CD4-positive, alpha-beta T cell treated with Interferon gamma for 1 hour (primary cell): ENCODE measurements around the gene ATP8B3.
"Not testable (repeated sequence)": the region's sequence is repeated elsewhere in the genome, so short reads cannot be mapped to it uniquely, and the experiment has no call there.

ENCODE experiments used
- DNase-seq: peaks from one replicate; pipeline ENCODE4 v3.0.0-alpha.2; 2020

Gene ATP8B3

DNA sequence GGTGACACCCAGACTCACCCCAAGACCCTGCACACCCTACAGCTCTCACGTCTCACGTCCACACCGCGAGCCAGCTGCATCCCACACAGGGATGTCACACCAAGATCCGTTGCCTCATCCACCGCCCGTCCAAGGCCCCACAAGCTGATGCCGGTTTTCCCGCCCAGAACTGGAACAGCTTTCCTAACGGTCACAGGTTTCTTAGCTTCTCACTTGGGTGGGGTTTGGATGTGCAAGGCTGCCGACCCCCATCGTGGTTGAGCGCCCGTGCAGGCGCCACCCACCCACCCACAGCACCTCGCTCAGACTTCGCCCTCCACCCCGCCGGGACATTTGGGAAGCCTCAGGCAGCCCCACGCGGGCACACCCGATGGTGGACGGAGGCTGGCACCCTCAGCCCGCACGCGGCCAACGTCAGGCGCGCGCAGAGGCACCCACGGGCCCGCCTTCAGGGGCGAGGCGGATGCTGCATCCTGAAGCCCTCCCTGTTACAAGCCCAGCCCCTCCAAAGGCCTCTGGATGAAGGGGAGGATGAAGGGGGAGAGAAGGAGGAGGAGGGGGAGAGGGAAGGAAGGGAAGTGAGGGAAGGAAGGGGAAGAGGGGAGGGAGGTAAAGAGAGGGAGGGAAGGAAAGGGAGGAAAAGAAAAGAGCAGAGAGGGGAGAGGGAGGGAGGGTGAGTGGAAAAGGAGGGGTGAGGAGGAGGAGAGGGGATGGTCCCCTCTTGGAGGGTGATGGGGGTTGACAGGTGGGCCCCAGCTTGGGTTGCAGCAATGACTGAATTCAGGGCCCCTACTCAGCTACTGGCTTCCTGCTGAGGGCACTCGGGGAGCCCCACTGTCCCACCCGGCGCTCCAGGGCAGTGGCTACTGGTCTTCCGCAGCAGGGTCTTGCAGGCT is 45.9 kb downstream of the ATP8B3 start:
- DNase-seq: no peak

DNA sequence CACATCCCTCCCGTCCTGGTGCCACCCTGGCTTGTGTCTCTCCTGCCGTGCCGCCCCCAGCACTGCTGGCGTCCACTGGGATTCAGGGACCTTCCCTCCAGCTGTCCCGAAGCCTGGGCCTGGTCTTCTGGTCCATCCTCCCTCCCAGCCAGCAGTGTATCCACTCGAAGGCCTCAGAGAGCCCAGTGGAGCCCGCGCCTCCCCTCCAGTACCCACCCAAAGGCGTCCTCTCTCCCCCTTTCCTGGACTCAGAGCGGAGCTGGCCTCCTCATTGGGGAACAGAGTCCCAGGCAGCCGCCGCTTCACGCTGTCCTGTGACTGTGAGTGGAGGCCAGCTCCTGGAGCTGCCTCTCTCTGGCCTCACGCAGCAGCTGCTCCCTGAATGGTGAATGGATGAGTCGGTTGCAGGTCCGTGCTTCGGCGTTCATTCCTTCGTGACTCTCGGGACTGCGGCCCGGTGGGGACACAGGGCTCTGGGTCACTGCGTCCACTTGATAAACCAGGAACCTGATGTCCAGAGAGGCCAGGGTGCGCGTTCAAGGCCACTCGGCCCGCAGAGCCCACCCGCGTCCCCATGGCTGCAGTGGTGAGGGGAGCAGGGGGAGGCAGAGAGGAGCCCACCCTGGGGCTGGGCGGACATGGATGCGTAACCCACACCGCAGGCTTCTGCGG is 46.7 kb downstream of the ATP8B3 start:
- DNase-seq: no peak

DNA sequence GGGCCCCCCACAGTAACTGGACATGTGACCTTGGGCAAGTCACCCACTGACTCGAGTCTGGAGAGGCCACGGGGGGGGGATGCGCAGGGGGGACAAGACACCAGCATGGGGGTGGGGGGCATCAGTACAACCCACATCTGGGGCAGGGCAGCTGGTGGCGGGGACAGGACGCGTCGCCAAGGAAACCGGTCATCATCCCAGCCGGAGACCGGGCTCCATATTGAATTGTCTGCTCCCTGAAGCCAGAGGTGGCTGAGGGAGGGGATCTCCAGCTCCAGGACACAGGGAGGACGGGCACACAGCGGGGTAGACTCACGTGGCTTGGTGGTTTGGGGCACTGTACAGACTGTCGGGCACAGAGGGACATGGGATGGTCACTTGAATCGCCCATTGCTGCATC is 47.3 kb downstream of the ATP8B3 start:
- DNase-seq: no peak

DNA sequence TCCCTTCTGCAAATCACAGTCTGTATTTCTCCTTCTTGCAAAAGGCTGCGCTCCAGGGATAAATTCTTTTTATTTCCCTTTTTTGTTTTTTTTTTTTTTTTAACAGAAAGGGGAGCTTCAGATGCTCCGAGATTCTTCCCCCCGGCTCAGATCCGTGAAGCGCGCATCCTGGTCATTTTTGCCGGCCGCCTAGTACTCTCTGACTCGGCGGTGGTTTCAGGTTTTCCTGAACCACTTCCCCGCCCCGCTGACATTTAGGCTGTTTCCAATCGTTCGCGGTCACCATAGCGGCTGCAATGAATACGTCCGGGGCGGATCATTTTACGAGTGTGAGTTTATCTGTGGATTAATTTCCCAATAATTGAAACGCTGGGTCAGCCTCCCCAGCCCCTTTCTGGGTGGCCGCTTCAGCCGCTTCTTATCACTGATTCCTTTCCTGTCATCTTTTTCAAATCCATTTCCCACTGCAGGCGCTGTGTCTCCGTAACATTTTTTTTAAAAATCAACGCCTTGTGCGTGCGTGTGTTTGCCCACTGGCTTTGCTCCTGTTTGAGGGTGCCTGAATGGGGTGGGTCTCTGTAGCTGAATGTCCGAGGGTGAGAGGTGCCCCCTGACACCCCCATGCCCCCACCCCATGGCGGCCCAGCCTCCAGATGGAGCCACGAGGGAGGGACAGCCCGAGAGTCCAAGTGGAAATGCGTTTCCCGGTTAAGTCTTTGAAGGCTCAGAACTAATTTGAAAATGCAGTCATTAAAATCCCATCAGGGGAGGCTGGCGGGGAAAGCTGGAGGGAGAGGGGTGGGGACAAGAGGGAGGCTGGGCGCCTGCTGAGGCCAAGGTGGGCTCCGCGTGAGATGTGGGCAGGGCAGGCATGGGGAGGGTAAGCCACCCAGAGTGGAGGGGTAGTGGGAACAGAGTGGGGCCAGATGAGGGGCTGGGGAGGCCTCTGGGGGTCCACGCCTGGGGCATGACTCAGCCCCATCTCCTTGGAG is 48.1 kb downstream of the ATP8B3 start:
- no peak for DNase-seq

DNA sequence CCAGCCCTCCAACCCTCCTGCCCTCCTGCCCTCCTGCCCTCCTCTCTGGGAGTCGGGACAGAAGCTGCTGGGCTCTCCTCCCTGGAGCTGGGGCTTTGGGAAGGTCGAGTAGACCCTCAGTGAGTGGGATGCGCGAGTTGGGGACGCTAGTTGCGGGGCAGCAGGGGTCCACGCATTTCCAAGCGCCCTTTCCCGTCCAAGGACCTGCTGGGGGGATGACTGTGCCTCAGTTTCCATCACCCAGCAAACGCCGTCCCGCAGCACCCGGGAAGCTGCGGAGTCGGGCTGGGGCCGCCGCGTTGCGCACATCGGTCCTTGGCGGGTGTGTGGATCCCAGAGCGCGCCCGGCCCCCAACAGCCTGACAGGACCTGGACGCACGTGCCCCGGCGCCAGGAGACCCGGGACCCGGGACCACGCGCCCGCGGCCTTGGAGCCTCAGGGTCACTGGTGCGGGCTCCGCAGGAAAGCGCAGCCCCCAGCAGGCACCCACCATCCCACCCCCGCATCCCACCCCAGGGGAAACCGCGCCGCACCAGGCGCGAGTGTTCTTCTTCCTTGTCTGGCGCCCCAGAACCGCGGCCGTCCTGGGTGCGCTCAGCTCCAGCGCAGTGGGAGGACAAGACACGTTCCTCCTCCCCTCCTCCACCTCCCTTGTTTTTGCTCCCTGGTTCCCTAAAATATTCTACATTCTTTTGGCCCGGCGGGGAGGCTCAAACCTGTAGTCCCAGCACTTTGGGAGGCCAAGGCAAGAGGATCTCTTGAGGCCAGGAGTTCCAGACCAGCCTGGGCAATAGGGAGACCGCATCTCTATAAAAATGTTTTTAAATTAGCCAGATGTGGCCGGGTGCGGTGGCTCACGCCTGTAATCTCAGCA is 49.6 kb downstream of the ATP8B3 start:
- no peak for DNase-seq

DNA sequence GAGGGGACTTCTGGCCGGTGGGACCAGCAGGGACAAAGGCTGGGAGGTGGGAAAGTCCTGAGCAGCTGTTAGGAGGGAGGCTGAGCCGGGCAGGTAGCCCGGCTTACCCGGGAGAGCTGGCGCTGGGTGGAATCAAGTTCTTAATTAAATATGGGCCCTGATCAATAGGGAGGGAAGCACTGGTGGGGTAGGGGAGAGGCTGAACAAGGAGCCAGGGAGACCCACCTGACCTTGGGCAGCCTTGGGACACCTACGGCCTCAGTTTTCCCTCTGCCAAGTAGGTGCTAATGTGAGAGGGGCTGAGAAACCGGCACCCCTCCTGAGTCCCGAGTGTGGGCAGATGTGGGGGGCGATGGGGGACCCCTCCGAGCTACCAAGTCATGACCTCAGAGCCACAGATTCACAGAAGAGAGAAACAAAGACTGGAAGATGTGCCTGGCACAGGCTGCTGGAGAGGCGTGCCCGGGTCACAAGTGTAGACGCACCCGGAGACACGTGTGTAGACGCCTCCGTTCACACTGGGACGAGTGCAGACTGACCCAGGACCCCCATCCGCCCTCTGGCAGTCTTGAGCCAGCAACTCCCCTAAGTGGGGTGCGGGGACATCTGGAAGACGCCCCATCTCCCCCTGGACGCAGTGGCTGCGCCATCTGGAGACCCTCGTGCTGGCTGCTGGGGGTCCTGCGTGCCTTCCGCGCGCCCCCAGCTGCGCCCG is 50.4 kb downstream of the ATP8B3 start:
- no peak for DNase-seq

DNA sequence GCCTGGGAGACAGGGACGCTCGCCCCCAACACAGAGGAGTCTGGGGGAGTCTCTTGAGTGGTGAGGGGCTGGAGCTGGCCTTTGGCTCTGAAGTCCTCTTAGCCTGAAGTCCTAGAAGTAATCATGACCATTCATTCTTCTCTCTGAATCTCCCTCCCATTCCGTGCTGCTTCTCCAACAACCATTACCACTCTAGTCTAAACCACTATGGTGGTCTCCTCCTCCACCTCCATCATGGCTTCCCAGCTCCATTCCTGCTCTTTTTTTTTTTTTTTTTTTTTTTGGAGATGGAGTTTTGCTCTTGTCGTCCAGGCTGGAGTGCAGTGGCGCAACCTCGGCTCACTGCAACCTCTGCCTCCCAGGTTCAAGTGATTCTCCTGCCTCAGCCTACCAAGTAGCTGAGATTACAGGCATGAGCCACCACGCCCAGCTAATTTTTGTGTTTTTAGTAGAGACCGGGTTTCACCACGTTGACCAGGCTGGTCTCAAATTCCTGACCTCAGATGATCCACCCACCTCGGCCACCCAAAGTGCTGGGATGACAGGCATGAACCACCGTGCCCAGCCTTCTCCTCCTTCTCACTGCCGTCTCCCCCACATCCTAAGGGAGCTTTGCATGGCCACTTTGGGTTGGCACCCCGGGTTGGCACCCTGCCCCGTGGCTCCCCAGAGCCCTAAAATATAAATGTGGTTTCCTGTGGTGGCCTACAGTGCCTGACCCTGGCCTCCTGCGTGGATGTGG is 51.1 kb downstream of the ATP8B3 start:
- DNase-seq: not testable (repeated sequence)

DNA sequence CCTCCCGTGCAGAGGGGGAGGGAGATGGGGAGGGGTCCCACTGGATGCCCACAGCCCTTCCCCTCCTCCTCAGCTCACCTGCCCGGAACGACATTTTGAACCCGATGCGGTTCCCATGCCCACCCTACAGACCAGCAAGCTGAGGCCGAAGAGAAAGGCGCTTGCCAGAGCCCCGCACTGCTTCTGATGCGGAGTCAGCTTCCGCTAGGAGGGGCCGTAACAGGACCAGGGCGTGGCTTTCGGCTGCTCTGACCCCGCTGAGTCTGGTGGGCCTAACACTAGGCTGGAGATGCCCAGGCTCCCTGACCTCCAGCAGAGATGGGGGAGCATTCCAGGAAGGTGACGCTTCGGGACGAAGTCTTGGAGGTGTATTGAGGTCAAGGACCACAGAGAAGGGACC is 52.1 kb downstream of the ATP8B3 start:
- no peak for DNase-seq

DNA sequence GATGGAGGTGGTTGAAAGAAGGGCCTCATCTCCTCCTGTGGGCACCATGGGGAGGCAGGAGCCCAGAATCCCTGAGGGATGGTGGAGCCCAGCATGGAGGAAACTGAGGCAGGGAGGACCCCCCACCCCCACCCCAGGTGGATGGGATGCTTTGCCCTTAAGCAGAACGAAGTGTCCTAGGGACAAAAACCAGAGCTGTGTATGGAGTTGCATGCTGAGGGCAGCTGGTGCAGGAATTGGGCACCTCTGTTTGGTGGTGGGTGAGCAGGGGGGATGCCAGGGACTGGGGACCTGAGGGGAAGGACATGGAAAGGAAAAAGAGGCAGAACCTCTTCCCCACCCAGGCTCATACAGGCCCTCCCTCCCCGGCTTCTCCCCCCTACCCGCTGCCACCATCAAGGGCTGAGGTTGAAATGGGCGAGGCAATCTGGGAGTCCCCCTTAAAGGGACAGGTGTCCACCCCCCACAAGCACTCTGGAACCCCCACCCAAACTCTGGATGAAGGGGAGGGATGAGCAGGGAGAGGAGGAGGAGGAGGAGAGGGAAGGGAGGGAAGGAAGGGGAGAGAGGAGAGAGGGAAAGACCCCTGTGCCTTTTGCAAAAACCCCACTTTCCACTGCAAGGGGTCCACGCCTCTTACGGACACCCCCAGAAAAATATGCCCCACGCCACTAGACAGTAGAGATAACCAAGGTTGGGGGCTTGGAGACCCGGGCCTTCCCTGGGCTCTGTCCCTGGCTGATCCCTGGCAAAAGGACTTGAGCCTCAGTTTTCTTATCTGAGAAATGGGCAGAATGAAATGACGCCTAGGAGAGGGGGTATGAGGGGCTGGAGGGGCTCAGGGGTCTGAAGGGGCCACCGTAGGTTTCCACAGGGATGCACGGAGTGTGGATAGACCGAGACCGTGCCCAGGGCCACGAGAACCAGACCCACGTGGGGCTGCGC is 52.8 kb downstream of the ATP8B3 start:
- DNase-seq: no peak

DNA sequence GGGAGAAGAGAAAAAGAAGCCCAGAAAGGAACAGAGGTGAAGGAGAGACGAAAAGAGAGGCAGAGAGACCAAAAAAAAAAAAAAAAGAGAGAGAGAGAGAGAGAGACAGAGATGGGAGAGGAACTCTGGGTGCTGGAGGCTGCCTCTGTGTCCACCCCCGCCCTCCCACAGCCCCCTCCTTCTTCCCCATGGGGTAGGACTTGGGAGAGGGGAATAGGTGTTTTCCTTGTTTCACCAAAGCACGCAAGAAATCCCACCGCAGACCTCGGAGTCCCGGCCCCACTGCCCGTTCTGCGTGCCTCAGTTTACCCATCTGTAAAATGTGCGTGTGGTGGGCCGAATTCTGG is 53.9 kb downstream of the ATP8B3 start:
- no peak for DNase-seq

DNA sequence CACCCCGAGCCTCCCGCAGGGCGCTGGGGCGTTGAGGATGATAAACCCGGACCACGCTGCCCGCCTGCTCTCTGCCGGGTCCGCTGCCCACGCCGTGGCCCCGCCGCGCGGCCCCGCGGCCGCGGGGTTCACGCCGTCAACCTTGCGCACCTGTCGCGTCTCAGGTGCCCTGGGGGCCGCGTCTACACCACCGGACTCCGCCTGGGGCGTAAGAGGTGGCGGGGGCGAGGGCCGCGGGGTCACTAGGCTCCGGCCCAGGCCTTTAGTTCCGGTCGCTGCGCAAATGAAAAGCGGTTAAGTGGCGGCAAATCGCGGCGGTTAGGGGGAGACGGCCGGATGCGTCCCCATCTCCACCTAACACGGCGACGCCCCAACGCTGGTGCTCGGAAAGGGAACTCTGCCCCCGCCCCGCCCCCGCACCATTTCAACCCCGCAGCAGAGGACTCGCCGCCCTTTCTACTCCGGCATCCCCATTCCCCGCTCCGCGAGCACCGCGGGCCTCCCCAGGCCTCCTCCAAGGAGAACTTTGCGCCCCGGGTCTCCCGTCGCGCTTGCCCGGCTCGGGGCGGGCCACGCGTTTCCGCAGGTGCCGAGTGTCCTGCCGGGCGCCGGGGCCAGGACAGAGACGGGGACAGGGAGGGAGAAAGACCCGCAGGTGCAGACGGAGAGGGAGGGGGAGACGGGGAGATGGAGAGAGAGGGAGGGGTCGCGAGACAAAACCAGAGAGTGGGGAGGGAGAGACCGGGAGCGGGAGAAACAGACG is 54.4 kb downstream of the ATP8B3 start:
- DNase-seq: no peak

DNA sequence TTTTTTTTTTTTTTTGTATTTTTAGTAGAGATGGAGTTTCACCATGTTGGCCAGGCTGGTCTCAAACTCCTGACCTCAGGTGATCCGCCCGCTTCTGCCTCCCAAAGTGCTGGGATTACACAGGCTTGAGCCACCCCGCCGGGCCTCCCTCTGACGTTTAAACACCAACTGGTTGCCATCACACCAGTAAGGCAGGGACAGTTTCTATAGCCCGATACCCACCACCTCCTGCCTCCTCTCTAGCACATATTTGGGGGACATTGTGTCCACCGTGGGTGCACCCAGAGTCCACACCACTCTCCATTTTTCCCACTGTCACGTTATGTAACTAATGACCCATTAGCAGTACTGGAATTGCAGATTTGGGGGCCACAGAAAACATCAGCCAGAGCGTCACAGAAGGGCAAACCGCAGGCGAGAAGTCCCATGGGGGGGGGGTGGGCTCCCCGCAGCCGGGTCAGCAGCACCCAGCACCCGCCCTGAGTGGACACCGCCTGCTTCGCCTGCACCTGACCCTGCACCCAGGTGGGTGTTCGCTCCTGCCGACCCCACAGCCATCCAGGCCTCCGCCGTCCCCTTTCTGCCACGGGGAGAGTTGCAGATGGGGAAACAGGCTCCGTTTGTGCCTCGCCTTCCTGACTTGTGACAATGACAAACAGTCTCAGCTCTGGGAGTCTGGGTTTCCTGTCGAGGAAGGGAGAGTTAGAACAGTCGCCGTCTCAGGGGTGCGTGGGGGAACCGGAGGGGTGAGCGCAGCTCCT is 55.2 kb downstream of the ATP8B3 start:
- no peak for DNase-seq

DNA sequence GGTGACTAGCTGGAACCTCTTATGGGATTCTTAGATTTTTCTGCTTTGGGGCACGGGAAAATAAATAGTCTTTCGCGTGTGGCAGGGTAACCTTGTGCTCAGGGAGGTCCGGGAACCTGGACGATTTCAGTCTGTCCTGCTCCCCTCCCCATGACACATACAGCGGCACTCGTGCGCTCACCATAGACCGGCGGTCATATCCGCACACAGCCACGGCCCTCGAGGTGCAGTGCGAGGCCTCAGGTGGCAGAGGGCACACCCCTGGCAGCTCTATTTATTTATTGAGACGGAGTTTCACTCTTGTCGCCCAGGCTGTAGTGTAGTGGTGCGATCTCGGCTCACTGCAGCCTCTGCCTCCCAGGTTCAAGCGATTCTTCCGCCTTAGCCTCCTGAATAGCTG is 55.8 kb downstream of the ATP8B3 start:
- no peak for DNase-seq

DNA sequence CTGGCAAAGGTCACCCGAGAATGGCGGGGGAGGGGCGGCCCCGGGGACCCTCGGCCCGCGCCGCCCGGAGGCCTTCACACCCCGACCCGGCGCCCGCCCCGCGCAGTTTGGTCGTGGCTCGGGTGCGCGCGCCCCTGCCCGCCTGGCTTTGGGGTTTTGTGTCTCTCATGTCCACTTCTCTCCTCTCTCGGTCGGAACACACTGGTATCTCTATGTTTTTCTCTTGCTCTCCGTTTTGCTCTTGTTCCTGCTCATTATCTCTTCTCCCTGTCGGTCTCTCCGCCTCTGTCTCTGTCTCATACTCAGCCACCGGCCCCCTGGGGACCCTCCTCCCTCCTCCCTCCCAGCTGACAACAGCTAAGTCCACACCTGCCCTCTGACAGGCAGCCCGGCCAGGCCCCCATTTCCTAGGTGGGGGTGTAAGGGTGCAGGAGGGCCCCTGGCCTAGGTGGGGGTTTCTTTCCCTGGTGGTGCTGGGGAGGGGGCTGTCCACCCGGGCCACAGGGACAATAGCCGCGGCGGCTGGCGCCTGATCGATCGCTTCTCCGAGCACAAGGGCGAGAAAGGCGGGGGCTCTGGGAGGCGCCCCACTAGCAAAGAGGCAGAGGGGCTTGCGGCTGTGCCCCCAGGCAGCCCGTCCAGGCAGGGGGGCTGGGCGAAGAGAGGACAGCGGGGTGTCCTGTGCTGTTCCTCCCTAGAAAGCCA is 56.5 kb downstream of the ATP8B3 start:
- DNase-seq: no peak

DNA sequence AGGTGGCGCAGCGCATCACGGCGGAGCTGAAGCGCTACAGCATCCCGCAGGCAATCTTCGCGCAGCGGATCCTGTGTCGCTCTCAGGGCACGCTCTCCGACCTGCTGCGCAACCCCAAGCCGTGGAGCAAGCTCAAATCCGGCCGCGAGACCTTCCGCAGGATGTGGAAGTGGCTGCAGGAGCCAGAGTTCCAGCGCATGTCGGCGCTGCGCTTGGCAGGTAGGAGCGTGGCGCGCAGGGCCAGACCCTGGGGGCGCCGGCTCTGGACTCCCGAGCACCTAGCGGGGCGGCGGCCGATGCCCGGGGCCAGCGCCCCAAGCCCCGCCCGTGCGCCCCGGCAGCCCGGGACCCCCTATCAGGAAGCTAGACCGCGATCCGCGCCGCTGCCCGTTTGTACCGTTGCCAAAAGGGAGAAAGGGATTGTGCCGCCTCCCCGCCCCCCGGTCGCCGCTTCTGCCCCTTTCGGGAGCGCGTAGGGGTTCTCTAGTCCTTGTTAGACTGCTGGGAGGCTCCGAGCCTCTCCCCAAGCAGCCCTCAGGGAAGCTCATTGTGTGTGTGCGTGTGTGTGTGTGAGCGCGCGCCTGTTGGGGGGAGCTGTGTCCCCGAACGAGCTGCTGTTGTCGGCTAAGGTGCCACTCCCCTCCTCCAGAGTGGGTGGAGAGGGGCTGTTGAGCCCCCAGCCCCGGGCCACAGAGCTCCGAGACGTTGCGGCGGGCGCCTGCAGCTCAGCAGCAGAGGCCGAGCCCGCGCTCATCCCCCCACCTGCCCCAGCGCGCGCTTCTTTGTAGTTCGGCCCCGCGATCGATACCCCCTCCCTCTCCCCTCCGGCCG is 57.2 kb downstream of the ATP8B3 start:
- DNase-seq: no peak

DNA sequence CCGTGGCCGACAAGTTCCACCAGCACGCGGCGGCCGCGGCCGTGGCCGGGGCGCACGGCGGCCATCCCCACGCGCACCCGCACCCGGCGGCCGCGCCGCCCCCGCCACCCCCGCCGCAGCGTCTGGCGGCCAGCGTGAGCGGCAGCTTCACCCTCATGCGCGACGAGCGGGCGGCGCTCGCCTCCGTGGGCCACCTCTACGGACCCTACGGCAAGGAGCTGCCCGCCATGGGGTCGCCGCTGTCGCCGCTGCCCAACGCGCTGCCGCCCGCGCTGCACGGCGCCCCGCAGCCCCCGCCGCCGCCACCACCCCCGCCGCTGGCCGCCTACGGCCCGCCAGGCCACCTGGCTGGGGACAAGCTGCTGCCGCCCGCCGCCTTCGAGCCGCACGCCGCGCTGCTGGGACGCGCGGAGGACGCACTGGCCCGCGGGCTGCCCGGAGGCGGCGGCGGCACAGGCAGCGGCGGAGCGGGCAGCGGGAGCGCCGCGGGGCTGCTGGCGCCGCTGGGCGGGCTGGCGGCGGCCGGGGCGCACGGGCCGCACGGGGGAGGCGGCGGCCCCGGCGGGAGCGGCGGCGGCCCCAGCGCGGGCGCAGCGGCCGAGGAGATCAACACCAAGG is 57.9 kb downstream of the ATP8B3 start:
- no peak for DNase-seq
